ENCODE data around the gene RGMB.
"Not testable (repeated sequence)": the region's sequence is repeated elsewhere in the genome, so short reads cannot be mapped to it uniquely, and the experiment has no call there.

RGMB gene, protein sequence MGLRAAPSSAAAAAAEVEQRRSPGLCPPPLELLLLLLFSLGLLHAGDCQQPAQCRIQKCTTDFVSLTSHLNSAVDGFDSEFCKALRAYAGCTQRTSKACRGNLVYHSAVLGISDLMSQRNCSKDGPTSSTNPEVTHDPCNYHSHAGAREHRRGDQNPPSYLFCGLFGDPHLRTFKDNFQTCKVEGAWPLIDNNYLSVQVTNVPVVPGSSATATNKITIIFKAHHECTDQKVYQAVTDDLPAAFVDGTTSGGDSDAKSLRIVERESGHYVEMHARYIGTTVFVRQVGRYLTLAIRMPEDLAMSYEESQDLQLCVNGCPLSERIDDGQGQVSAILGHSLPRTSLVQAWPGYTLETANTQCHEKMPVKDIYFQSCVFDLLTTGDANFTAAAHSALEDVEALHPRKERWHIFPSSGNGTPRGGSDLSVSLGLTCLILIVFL

DNA sequence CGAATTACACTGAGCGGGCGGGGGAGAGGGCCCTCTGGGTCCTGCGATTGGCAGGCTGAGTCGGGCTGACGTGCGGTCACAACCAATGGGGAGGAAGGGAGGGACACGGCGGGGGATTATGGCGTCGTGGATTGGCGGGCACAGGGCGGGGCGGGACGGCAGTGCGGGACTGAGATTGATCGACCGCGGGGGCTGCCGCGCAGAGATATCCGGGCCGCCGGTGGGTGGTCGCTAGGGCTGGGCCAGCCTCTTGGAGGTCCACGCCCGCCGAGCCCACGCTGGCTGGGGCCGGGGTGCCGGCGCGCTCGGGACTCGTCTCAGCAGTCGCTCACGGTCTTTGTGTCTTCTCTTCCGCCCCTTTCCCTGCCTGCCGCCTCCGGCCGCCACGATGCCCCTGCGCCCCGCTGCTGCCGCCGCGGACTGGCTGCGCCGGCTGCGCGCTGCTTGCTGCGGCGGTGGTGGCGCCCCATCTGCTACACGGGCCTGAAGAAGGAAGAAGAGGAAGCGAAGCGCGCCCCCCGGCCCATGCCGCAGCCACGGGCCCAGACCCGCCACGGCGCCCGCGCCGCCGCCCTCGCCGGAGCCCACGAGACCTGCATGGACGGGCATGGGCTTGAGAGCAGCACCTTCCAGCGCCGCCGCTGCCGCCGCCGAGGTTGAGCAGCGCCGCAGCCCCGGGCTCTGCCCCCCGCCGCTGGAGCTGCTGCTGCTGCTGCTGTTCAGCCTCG lies at the start of gene RGMB:
RGMB (plus strand) TSS at position 200 of the 728 bp plus-strand sequence; CDS start at position 608, 408 bp downstream.
- peak; percentile 81 to 99 (median 98) for DNase-seq

DNA sequence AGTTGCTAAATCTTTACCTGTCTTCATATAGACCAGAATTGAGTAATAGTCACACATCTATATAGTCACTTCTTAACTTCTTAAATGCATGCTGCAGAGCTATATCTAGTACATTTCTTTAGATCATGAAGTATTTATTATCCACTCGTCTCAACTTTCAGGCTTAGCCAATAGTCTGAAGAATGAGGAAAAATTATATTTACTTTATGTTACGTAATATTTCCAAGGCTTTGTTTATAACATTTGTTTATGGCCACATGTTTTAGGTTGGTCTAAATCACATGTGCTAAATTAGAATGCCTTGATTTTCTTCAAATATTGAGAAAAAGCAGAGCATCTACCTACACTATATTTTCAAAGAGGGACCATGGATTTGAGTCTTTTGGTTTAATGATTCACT lies 47.2 kb upstream of the RGMB start:
- DNase-seq, result no peak

DNA sequence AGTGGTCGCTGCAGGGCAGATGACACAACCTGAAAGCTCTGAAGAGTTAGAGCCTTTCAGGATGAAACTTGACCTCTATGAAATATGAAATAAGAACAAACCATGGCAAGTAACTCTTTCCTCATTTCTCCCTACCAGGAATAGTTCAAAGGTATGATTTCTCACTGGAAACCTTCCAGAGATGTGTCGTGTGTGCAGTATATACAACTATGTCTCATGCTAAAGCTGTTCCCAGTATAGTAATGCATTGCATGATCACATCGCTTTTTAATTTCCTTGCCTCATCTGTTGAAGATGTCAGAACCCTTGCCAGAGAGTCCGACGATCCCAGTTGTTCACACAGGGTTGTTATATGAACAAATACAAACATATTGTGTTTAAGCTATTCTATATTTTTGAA lies 45.8 kb upstream of the RGMB start:
- DNase-seq, result no peak

DNA sequence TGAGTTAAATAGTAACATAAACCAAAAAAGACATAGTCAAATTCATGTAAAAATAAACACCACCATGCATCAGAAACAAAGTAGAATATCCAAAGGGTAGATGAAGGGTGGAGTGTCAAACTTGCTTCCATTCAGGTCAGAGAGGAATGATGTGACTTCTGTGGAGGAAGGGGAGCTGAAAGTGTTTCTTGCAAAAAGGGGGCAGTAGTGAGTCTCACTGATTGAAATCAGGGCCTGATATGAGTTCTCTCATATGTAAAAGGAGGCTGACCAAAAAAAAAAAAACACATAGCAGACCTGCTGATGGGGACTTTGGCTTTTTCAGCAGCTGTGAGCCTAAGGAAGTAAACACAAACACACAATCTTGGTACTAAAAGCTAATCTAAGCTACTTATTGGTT lies 38.8 kb upstream of the RGMB start:
- no peak for DNase-seq

DNA sequence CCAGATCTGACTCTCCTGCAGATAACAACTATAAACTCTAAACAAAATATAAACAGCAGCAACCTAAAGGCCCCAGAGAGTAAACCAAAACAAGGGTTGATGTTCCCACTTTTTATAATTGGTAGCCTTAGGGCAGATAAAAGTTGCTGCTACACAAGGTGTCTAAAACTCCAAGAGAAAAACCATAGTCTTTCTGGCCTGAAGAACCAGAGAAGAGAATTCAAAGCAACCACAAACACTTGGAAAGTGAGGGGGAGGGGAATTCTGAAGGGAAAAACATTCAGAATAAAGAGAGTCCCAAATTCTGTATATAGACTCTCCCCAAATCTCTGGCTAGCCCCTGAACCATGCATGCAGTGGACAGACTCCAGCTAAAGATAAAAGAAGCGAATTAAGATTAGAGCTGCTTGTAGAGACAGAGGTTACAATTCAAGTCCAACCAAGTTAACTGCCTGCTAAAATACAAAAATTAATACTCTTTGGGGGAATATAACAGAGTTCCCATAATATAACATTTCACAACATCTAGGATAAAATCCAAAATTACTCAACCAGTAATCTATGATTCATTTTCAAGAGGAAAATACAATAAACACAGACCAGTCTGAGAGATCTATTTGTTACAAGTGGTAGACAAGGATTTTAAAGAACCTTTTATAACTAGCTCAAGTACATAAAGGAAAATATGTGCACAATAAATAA lies 37.5 kb upstream of the RGMB start:
- DNase-seq, result no peak

DNA sequence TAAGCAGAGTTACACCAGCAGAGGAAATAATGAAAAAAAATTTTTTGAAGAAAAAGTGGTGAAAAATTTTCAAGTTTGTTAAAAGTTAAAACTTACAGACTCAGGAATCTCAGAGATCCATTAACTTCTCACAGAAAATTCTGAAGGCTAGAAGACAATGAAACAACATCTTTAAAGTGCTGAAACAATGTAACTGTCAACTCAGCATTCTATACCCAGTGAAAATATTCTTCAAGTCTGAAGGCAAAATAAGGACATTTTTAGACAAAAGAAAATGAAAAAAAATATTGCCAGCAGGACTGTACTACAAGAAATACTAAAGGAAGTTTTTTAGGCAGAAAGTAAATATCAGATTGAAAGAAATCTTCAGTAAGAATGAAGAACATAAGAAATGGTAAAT lies 36.7 kb upstream of the RGMB start:
- DNase-seq, result no peak

DNA sequence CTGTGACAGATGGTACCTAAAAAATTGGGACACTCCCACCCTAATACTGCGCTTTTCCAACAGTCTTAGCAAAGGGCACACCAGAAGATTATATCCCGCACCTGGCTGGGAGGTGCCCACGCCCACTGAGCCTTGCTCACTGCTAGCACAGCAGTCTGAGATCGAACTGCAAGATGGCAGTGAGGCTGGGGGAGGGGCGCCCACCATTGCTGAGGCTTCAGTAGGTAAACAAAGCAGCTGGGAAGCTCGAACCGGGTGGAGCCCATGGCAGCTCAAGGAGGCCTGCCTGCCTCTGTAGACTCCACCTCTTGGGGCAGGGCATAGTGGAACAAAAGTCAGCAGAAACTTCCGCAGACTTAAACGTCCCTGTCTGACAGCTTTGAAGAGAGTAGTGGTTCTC lies 36.0 kb upstream of the RGMB start:
- not testable (repeated sequence) for DNase-seq

DNA sequence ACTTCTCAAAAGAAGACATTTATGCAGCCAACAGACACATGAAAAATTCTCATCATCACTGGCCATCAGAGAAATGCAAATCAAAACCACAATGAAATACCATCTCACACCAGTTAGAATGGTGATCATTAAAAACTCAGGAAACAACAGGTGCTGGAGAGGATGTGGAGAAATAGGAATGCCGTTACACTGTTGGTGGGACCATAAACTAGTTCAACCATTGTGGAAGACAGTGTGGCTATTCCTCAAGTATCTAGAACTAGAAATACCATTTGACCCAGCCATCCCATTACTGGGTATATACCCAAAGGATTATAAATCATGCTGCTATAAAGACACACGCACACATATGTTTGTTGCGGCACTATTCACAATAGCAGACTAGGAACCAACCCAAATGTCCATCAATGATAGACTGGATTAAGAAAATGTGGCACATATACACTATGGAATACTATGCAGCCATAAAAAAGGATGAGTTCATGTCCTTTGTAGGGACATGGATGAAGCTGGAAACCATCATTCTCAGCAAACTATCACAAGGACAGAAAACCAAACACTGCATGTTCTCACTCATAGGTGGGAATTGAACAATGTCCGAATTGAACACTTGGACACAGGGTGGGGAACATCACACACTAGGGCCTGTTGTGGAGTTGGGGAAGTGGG lies 34.8 kb upstream of the RGMB start:
- not testable (repeated sequence) for DNase-seq

DNA sequence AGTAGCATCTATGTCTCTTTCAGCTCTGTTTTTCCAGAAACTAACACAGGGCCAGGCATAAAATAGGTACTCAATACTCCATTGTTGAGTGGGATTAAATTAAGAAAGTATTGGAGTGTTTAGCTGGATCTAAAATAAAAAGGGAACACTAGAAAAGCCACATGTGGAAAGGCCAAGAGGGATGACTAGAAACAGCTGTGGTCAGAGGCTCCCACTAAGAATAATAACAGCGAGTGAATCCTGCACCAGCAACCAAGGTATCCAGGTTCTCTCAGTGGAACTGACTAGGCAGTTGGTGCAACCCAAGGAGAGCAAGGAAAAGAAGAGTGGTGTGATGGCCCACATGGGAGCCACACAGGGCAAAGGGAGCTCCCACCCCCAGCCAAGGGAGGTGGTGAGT lies 31.5 kb upstream of the RGMB start:
- no peak for DNase-seq

DNA sequence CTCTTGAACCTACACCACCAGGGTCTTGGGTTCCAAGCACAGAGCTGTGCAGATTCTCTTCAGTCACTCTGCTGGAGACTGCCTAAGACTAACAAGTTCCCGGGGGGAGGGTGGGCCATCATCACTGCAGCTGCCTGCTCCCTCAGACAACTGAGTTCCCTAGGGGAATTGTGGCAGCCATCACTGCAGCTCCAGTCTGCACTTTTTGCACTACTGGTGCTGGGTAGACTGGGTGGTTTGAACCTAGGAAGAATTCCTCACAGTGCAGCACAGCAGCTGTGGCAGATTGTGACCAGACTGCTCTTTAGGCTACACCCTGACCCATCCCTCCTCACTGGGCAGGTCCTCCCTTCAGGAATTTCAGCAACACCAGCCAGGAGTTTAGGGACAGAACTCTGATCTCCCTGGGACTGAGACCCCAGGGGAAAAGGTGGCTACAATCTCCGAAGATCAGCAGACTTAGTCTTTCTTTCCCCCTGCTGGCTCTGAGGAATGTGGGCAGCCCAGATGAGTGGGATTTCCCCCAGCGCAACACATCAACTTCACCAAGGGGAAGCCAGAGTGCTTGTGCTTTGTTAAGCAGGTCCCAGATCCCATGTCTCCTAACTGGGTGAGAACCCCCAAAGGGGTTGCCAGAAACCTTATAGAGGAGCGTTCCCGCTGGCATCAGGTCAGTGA lies 30.9 kb upstream of the RGMB start:
- no peak for DNase-seq

DNA sequence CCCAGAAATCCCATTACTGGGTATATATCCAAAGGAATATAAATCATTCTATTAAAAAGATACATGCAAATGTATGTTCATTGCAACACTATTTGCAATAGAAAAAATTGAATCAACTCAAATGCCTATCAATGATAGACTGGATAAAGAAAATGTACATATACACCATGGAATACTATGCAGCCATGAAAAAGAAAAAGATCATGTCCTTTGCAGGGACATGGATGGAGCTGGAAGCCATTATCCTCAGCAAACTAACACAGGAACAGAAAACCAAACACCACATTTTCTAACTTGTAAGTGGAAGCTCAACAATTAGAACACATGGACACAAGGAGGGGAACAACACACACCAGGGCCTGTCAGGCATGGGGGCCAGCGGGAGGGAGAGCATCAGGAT lies 25.2 kb upstream of the RGMB start:
- not testable (repeated sequence) for DNase-seq

DNA sequence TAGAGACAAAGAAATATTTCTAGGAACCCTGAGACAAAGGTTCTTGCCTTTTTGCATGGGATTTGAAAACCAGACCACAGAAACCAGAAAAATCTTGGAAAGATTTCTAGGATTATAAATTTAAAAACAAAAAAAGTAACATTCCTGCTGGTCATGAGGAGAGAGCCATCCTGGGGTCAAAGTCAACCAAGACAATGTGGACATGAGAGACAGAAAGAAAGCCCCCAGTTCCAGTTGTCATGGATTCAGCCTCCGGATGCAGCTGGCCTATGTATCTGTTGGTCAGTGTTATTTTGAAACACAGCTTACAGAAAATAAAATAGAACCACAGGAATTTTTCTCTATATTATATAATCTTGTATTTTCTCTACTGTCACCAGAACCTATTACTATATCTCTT lies 24.4 kb upstream of the RGMB start:
- no peak for DNase-seq

DNA sequence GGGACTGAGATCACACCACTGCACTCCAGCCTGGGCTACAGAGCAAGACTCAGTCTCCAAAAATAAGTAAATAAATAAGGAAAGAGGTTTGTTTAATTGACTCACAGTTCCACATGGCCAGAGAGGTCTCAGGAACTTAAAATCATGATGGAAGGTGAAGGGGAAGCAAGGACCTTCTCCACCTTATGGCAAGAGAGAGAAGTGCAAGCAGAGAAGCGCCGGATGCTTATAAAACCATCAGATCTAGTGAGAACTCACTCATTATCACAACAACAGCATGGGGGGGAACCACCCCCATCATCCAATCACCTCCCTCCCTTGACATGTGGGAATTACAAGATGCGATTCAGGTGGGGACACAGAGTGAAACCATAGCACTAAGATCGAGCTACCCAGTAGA lies 22.8 kb upstream of the RGMB start:
- DNase-seq, result no peak

DNA sequence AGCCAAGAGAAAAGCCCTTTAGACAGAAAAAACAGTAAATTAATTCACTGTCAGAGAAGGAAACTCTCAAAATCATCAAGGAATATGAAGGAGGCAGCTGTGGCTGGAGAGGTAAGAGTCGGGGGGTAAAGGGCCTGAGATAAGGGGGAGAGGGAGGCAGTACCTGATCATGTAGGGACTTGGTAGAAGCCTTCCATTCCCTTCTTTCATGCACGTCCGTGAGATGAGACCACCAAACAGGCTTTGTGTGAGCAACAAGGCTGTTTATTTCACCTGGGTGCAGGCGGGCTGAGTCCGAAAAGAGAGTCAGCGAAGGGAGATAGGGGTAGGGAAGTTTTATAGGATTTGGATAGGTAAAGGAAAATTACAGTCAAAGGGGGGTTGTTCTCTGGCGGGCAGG lies 21.1 kb upstream of the RGMB start:
- DNase-seq, result not testable (repeated sequence)

DNA sequence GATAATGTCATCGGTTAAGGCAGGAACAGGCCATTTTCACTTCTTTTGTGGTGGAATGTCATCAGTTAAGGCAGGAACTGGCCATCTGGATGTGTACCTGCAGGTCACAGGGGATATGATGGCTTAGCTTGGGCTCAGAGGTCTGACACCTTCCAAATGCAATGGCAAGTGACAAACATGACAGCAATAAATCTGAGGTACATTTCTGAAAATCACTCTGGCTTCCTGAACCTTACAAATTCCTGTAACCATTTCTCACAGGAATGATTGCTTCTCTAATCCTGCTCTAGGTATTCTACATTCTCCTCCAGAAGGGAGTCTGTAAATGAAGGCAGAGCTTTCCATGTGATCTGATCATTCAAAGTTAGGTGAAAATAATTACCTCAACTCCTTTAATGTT lies 20.7 kb upstream of the RGMB start:
- not testable (repeated sequence) for DNase-seq

DNA sequence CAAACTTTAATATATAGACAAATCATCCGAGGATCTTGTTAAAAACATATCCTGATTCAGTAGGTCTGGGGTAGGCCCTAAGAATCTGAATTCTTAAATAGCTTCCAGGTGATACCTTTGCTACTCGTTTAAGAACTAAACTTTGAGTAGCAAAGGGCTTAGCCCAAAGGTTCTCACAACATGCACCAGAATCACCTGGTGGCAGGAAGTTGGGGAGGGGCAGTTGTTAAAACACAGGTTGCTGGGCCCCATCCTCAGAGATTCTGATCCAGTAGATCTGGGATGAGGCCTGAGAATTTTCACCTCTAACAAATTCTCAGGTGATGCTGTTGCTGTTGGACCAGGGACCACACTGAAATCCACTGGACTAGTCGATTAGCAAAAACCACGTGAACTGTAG lies 20.0 kb upstream of the RGMB start:
- DNase-seq, result no peak

DNA sequence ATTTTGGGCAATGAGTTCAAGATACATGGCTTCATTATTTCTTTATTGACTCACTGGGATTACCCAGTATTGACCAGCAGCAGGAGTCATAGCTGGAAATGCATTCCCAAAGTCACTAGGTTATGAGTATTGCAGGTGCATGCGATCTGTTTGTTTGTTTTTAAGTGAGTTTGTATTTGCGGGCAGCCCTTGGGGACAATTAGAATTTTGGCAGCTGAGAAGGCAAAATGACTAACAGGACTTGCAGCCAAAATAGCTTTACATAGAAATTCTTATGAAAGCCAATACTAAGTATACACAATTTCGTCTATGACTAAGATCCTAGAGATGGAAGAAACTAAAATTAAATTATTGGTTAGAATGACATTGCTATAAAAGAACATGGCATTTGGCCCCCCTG lies 18.1 kb upstream of the RGMB start:
- DNase-seq, result no peak

DNA sequence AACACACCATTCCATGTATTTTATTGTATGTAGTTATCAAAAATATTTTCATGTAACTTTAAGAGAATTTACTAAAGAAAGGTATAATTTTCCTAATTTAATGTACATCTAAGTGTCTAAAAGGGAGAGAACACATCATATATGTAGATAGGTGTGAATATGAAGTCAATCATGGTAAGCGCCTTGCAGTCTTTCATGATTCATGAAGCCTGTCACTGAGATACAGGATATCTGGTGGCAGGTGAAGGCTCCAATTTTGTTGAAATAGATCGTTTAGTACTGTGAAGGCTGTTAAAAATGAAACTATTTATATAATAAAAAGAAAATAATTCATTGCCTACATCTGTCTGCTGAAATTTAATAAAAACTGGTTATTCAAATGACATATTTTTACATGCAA lies 15.5 kb upstream of the RGMB start:
- DNase-seq, result no peak

DNA sequence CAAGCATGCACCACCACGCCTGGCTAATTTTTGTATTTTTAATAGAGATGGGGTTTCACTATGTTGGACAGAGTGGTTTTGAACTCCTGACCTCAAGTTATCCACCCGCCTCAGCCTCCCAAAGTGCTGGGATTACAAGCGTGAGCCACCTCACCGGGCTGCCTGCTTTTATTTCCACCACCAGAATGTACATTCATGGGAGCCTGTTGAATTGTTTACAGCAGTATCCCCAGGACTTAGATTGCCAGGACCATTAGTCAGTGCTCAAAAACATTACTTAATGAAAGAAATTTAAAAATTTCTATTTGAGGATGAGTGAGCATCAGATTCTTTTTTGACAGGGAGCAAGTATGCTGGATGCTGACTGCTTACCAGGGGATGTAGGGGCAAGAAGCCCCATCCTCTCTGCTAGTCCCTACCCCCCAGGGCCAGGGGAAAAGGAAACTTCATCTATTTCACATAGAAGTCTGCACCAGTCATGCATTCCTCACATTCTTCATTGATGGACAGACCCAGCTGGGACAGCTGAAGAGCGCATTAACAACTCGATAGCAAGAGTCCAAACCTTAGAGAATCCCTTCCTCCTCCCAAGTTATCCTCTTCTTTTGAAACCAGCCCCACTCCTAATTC lies 10.3 kb upstream of the RGMB start:
- DNase-seq, result no peak

DNA sequence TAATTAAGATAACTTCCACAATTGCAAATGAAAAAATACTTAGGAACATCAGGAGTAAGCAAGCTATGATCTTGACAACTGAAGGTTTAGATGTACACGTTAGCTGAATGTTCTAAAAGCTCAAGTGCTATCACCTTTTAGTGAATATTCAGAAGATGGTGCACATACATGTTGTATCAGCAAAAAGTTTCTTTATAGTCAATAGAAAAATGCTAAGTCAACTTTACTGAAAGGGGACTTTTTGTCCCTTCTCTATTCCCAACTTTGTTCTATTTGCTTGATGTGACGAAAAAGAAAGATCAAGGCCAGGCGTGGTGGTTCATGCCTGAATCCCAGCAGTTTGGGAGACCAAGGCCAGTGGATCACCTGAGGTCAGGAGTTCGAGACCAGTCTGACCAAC lies 7.6 kb upstream of the RGMB start:
- no peak for DNase-seq

DNA sequence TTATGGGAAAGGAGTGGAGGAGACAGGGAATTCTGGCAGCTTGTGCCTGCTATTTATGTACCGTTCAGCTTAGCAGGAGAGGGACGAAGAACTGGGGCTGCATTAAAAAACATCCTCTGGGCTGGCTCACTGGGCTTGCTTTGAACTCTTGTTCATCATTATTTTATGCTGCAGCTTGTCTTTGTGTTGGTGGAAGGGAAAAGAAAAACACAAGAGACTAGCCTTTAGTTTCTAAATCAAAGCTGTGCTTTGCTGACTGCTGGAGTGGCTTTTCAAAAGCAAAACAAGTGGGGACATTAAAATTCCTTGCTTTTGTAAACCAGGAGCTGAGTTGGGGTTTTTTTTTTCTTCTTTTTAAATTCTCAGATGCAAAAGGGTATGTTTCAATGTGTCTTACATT lies 5.9 kb upstream of the RGMB start:
- DNase-seq, result peak in 3 of 58 donors; percentile 12 to 34 (median 22)
